T-helper 1 cell (primary cell): ENCODE measurements around the gene FBXO11.

ENCODE experiments used
- DNase-seq, 5 donors: peaks; one replicate each; pipeline ENCODE4 v3.0.0-alpha.2; 2012 to 2020

The FBXO11 gene

DNA sequence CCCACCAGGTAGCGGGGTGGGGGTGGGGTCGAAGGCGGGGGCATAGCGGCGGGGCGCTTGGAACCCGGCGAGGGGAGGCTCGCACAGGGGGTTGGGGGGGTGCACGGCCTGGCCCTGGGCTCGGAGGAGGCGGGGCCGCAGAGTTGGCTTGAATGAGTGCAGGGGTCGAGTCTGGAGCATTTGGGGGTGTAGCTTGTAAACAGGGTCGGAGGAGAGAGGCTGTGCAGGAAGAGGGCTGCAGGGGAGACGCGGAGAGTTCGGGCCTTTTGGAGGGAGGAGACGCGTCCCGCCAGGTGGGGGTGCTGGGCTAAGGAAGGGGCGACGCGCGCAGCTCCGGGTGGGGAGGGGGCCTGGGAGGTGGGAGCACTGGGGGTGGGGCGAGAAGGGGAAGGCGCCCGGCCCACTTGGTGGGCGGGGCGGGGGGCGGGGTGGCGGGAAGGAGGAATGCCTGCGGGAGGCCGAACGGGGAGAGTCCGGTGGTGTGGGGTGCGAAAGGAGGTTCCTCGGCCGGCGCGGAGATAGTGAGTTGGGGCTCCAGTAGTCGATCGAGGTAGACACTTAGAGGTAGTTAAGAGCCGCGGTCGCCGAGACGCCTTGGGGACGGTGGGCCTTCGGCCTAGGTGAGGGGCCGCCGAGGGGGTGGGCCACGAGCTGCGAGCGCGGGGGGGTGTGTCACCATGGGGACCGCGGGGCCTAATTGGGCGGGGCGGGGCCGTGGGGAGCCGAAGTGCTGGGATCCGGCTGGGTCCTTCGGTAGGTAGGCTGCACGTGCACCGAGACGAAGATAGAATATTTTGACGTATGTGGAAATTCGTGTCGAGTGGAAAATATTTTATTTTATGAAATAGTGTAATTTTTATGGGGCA lies 122.6 kb downstream of the FBXO11 start:
- peak; percentile 61 to 73 (median 63) for DNase-seq

GRCh38 chr2:47782671-47783485 lies 123.4 kb downstream of the FBXO11 start, which contains the start of gene MSH6:
TSS of gene MSH6 (plus strand) at chr2:47783145. CDS start at chr2:47783234, 89 bp downstream.
- peak; percentile 82 to 93 (median 85) for DNase-seq

DNA sequence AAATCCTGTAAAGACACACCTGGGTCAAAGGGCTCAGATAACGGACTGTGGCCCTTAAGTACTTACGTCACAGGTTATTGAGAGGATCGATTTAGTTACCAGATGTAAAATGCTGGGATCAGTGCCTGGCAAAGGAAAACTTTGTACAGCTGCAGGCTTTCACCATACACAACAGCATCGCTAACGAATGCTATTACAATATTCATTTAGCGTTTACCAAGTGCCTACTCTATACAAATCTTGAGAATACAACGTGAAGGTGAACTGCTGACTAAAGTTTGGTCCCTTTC lies 124.0 kb downstream of the FBXO11 start:
- DNase-seq: no peak

DNA sequence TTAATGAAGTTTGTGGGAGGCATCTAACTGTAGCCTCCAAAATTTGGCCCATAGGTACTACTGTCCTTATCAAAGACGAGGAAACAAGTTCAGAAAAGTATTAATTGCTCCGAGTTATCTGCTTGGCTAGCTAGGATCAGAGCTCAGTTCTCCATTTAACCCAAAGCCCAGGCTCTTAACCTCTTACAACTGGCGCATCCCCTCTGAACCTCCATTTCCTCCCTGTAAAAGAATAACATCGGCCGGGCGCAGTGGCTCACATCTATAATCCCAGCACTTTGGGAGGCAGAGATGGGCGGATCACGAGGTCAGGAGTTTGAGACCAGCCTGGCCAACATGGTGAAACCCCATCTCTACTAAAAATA lies 126.9 kb downstream of the FBXO11 start:
- DNase-seq: no peak

- no peak for DNase-seq
These were observed 127.4 kb downstream of the FBXO11 start for GRCh38 chr2:47778698-47779425.

DNA sequence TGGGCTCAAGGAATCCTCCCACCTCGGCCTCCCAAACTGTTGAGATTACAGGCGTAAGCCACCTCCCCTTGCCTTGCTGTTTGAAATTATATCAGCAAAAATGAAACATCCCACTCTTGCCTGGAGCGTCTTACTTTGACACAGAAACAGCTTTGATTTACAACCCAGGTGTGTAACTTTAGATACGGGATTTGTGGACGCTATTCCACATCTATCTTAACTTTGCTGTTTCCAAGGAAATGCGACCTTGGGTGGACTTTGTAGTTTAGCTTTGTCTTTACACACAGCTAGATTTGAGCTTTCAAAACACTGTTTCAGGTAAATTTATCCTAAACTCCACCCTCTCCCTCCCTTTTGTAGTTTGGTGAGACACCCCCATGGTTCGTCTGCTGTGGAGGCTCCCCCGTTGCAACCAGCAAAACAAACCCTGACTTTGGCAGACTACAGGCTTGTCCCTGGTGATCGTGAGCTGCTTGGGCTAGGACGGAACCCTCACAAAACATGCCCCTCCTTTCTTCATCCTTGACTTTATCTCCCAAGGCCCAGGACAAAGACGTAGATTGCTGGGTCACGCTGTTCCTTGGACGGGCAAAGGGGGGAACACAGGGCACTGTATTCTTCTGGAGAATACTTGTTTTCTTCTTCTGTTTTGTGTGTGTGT lies 128.9 kb downstream of the FBXO11 start:
- no peak for DNase-seq

DNA sequence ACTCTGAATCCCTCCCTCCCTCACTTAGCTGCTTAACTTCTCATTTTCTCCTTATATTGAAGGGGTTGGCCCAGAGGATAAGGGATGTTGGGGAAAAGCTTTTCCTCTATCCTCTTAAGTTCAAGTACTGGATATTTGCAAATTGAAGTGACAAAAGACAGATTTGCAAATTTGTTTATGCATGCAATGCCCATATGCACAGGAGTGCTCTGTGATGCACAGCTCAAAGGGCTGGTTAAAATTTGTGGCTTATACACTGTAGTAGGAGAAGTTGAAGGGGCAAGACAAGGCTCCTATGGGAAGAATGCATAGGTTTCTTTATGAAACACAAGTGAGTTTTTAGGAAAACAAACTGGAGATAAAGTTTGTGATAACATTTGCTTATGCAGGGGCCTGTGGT lies 131.7 kb downstream of the FBXO11 start:
- no peak for DNase-seq

DNA sequence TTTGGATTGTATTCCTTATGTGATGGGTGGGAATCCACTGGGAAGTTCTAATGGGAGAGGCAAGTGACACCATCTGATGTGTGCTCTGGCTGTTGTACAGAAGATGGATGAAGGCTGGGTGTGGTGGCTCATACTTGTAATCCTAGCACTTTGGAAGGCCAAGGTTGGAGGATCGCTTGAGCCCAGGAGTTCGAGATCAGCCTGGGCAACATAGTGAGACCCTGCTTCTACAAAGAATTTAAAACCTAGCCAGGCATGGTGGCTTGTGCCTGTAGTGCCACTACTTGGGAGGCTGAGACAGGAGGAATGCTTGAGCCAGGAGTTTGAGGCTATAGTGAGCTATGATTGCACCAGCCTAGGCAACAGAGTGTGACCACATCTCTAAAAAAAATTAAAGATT lies 134.0 kb downstream of the FBXO11 start:
- no peak for DNase-seq

DNA sequence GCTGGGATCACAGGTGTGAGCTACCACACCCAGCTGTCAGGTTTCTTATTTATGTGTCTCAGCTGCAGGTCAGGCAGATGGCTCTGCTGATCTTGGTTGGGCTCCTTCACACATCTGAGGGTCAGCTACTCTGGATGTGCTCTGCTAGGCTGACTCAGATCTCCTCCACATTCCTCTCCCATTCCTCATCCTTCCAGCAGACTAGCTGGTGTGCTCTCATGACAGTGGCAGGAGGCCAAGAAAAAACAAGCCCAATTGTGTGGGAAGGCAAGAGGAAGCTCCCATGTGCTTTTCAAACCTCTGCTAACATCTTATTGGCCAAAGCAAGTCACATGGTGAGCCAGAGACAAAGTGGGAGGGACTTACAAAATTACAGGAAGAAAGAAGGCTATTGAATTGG lies 135.1 kb downstream of the FBXO11 start:
- DNase-seq: no peak

GRCh38 chr2:47769318-47769717 lies 137.0 kb downstream of the FBXO11 start:
- no peak for DNase-seq

GRCh38 chr2:47767880-47768609 lies 138.3 kb downstream of the FBXO11 start:
- peak; percentile 20 to 60 (median 55) for DNase-seq

DNA sequence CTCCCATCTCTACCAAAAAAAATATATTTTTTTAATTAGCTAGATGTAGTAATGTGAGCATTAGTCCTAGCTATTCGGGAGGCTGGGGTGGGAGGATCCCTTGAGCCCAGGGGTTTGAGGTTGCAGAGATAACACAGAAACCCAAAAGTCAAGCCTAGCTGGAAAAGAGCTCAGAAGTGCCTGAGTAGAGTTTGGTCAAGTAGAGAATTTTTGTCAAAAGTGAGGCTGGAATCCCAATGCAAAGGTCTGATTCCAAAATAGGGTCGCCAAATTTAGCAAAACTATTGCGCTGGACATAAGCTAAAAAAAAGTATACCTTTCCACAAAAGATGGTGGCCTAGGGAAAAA lies 138.8 kb downstream of the FBXO11 start:
- DNase-seq: no peak

DNA sequence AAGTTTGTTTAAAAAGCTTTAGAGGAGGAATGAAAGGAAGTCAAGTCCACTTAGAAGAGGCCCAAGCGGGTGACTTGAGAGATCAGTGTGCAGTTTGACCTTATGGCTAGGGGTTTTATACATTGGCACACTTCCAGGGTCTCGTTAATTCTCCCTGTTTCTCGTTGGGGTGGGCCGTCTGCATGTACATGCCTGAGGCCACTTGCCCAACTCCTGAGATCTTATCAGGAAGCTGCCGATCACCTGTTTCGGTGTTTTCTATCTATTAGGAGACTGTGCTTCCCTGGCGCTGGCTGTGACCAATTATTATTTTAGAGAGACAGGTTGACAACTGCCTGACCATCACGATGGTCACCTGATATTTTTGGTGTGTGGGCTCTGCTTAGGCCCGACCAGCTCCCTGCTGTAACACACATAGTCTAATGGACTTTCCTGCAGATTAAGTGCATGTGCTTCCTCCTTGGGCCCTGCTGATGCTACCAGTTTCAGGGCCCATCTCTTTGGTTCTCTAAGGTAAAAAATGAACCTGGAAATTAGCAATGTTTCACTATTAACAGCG lies 154.4 kb downstream of the FBXO11 start:
- DNase-seq: no peak

DNA sequence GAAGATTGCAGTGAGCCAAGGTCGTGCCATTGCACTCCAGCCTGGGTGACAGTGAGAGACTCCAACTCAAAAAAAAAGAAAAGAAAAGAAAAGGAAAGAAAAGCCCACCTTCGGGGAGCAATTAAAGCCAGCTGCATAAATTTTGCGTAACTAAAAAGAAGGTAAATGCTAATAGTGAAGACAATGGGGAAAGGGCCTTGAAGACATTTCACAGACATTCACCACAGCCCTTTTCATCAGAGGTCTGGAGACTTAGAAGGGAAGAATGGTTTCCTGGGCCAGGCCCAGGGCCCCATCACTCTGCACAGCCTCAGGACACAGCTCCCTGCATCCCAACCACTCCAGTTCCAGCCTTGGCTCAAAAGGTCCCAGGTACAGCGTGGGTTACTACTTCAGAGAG lies 158.4 kb downstream of the FBXO11 start:
- DNase-seq: no peak

DNA sequence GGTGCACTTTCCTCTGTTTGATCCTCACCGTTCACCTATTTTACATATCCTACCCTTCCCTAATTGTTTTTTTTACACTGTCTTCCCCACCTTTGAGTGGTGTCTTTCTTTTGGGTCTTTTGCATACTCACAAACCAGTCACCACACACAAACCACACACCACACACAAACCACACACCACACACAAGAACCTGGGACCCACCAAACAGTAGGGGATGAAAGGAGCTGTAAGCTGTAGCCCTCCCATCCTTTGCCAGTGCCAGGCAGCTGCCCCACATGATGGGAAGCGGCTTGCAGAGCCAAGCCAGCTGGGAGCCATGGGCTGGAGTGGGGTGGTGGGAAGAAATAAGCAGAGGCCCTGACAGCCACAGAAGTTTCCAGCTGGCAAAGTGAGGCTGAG lies 162.2 kb downstream of the FBXO11 start:
- no peak for DNase-seq

GRCh38 chr2:47741637-47742036 lies 164.7 kb downstream of the FBXO11 start:
- DNase-seq: no peak

- DNase-seq: no peak
These were observed 165.2 kb downstream of the FBXO11 start for GRCh38 chr2:47741101-47741500.
